Right renal pelvis (tissue), 4 donors: ENCODE measurements around the gene ZMYM1. TPM values are rescaled to one million over a fixed set of nuclear protein-coding genes. Genes with fewer than 3 reads are reported as not detected.
"Not testable (repeated sequence)": the region's sequence is repeated elsewhere in the genome, so short reads cannot be mapped to it uniquely, and the experiment has no call there.

Experiments used
- DNase-seq, 4 donors: peaks; one replicate each; pipeline ENCODE4 v3.0.0-alpha.2; 2013; ENCODE audit warnings: low read depth in 4 of 4, low spot score in 3 of 4, missing footprints in 1 of 4
- polyA plus RNA-seq, 4 donors: library from polyadenylated mRNA; unstranded; fragments of 120-200 nt; gene quantifications; one replicate each; pipeline ENCODE4 v1.2.1, GENCODE V29; 2013; ENCODE audit not compliant: insufficient read length in 4 of 4

ZMYM1 gene
- 10 to 100 TPM; 15.2 to 19.9 (median 18.1) TPM for polyA plus RNA-seq

GRCh38 chr1:35079003-35079930 is at the start of gene ZMYM1:
Gene ZMYM1 (plus strand): TSS chr1:35079385. CDS start chr1:35093988, 14,603 bp downstream.
- DNase-seq = peak; percentile 84 to 88 (median 86)

GRCh38 chr1:35029761-35030160 is 49.4 kb upstream of the ZMYM1 start:
- DNase-seq = no peak

- DNase-seq = no peak
These were observed 48.8 kb upstream of the ZMYM1 start for GRCh38 chr1:35030338-35030737.

GRCh38 chr1:35030756-35031446 is 48.3 kb upstream of the ZMYM1 start:
- peak in 2 of 4 donors; percentile 5 to 7 for DNase-seq

- no peak for DNase-seq
These were observed 46.8 kb upstream of the ZMYM1 start for GRCh38 chr1:35032384-35032739.

GRCh38 chr1:35033346-35033745 is 45.8 kb upstream of the ZMYM1 start:
- no peak for DNase-seq

- DNase-seq = no peak
These were observed 42.6 kb upstream of the ZMYM1 start for GRCh38 chr1:35036621-35037020.

- no peak for DNase-seq
These were observed 42.0 kb upstream of the ZMYM1 start for GRCh38 chr1:35037206-35037605.

GRCh38 chr1:35038723-35039122 is 40.5 kb upstream of the ZMYM1 start:
- DNase-seq = no peak

- no peak for DNase-seq
These were observed 35.7 kb upstream of the ZMYM1 start for GRCh38 chr1:35043498-35043897.

- no peak for DNase-seq
These were observed 34.8 kb upstream of the ZMYM1 start for GRCh38 chr1:35044431-35044830.

- DNase-seq = no peak
These were observed 32.5 kb upstream of the ZMYM1 start for GRCh38 chr1:35046730-35047129.

GRCh38 chr1:35047188-35047858 is 31.9 kb upstream of the ZMYM1 start:
- DNase-seq = no peak

- no peak for DNase-seq
These were observed 30.1 kb upstream of the ZMYM1 start for GRCh38 chr1:35049116-35049515.

- DNase-seq = no peak
These were observed 25.8 kb upstream of the ZMYM1 start for GRCh38 chr1:35053433-35053832.

- DNase-seq = not testable (repeated sequence)
These were observed 24.9 kb upstream of the ZMYM1 start for GRCh38 chr1:35054282-35054681.

- not testable (repeated sequence) for DNase-seq
These were observed 20.9 kb upstream of the ZMYM1 start for GRCh38 chr1:35058321-35058720.

GRCh38 chr1:35058988-35059387 is 20.2 kb upstream of the ZMYM1 start:
- DNase-seq = no peak

- no peak for DNase-seq
These were observed 16.5 kb upstream of the ZMYM1 start for GRCh38 chr1:35062518-35063196.

- no peak for DNase-seq
These were observed 14.9 kb upstream of the ZMYM1 start for GRCh38 chr1:35064265-35064664.

GRCh38 chr1:35069746-35070145 is 9.4 kb upstream of the ZMYM1 start:
- no peak for DNase-seq
